A549 (cell line): ENCODE data around the gene HSP90AA1. TPM values are rescaled to one million over a fixed set of nuclear protein-coding genes. Genes with fewer than 3 reads are reported as not detected.
A peak's percentile ranks its signal among the peaks of the same experiment; 100 is the strongest.

Source experiments
- ATAC-seq, 2 experiments: fragments of 200-7000 bp in 1 of 2; fragments of >200 bp in 1 of 2; cut with Nextera tagmentation in 1 of 2; cut with Tn5 transposase in 1 of 2; 3 replicates each; pipeline versions ENCODE4 v1.8.0 to v1.9.1; 2018 to 2020; ENCODE audit warnings: mild to moderate bottlenecking in 1 of 2, moderate library complexity in 1 of 2
- CTCF ChIA-PET: fragments of 300-600 bp; sonication (Branson Sonifier 250); formaldehyde crosslinking; extraction: SDS; loops from one replicate; lab custom pipeline; 2021; ENCODE audit warnings: antibody characterized with exemption, inconsistent platforms; lab: Yijun Ruan, JAX
- POLR2A ChIA-PET: fragments of 350-600 bp; formaldehyde crosslinking; extraction: SDS; loops from one replicate; lab custom pipeline; 2021; ENCODE audit warnings: antibody characterized with exemption, inconsistent platforms; lab: Yijun Ruan, JAX
- DNase-seq, 2 experiments: peaks; one replicate each; pipeline versions ENCODE4 v3.0.0 to v3.0.0-alpha.2; 2011 to 2016; ENCODE audit warnings: low read depth in 1 of 2, low spot score in 1 of 2
- FAIRE-seq: peaks from 2 replicates; lab custom pipeline; 2011; peaks lifted over from hg19 to GRCh38; lab: Jason Lieb, UNC
- H3K27ac ChIP-seq, 2 experiments: fragments of >200 bp; sonication (Bioruptor Twin); formaldehyde crosslinking; 3 replicates each; pipeline ENCODE4 v1.5.1; 2016 to 2017
- H3K4me1 ChIP-seq: fragments of >200 bp; sonication (Bioruptor Twin); formaldehyde crosslinking; 3 replicates; pipeline ENCODE4 v1.6.1; 2016
- H3K4me2 ChIP-seq: fragments of >200 bp; sonication (Bioruptor Twin); formaldehyde crosslinking; 3 replicates; pipeline ENCODE4 v1.6.1; 2016
- H3K4me3 ChIP-seq: fragments of >200 bp; sonication (Bioruptor Twin); formaldehyde crosslinking; 3 replicates; pipeline ENCODE4 v1.5.1; 2016
- H3K9me3 ChIP-seq: fragments of >200 bp; sonication (Bioruptor Twin); formaldehyde crosslinking; 3 replicates; pipeline ENCODE4 v1.6.1; 2016
- CEBPB ChIP-seq, 2 experiments: fragments of >200 bp in 1 of 2; sonication (Bioruptor Twin) in 1 of 2; formaldehyde crosslinking in 1 of 2; IDR thresholded peaks; 2 replicates each; pipeline ENCODE4 v1.6.1; 2012 to 2016
- CHD2 ChIP-seq: fragments of 150-350 bp; IDR thresholded peaks from 2 replicates; pipeline ENCODE4 v1.6.1; 2014; ENCODE audit warnings: low read length; ENCODE audit not compliant: partially characterized antibody
- EP300 ChIP-seq, 2 experiments: fragments of >200 bp; sonication (Bioruptor Twin); formaldehyde crosslinking; IDR thresholded peaks; 2 replicates in 1 of 2; 3 replicates in 1 of 2; pipeline ENCODE4 v1.6.1; 2016 to 2017
- FOSL2 ChIP-seq, 2 experiments: fragments of 450-650 bp in 1 of 2; fragments of >200 bp in 1 of 2; sonication (Bioruptor Twin) in 1 of 2; formaldehyde crosslinking; IDR thresholded peaks; 2 replicates each; pipeline versions ENCODE4 v1.5.0 to v1.6.1; 2016 to 2020; ENCODE audit warnings: mild to moderate bottlenecking in 1 of 2, moderate library complexity in 1 of 2
- HOXA7 ChIP-seq: fragments of 250-450 bp; sonication (Bioruptor Pico); IDR thresholded peaks from 2 replicates; pipeline ENCODE4 v1.5.0; 2020; ENCODE audit warnings: mild to moderate bottlenecking, moderate library complexity
- HOXB5 ChIP-seq: fragments of 250-450 bp; sonication (Bioruptor Pico); IDR thresholded peaks from 2 replicates; pipeline ENCODE4 v1.5.0; 2020; ENCODE audit warnings: mild to moderate bottlenecking, moderate library complexity
- NR3C1 ChIP-seq: fragments of >200 bp; sonication (Bioruptor Twin); formaldehyde crosslinking; IDR thresholded peaks from 3 replicates; pipeline ENCODE4 v1.6.1; 2017
- POLR2A ChIP-seq: IDR thresholded peaks from 2 replicates; pipeline ENCODE4 v1.6.1; 2012; ENCODE audit warnings: mild to moderate bottlenecking, low read length
- RAD21 ChIP-seq, 2 experiments: fragments of >200 bp in 1 of 2; sonication (Bioruptor Twin) in 1 of 2; formaldehyde crosslinking in 1 of 2; IDR thresholded peaks in 1 of 2; conservative IDR thresholded peaks in 1 of 2; 2 replicates in 1 of 2; 3 replicates in 1 of 2; pipeline ENCODE4 v1.6.1; 2012 to 2018; ENCODE audit warnings: inconsistent platforms in 1 of 2
- RNF2 ChIP-seq: fragments of 200-600 bp; sonication (generic); IDR thresholded peaks from 2 replicates; pipeline ENCODE4 v1.6.1; 2016; ENCODE audit warnings: low read depth, mild to moderate bottlenecking, antibody characterized with exemption, moderate library complexity, borderline replicate concordance
- SMC3 ChIP-seq: fragments of >200 bp; sonication (Bioruptor Twin); formaldehyde crosslinking; IDR thresholded peaks from 3 replicates; pipeline ENCODE4 v1.6.1; 2018; ENCODE audit warnings: inconsistent platforms
- WGBS: methylation state at CpG from one replicate; pipeline ENCODE4 v1.1.6; 2017; ENCODE audit errors: missing lambda C conversion rate; 5-methylcytosine and 5-hydroxymethylcytosine counted together
- polyA plus RNA-seq, 4 experiments: library from polyadenylated mRNA; depleted of rRNA in 3 of 4; stranded (reverse); fragments of >200 nt; fragmentation: RNase III in 1 of 4; extraction: RNeasy Plus Mini Kit Qiagen cat#74134 plus additional on column Dnase treatment in 1 of 4; gene quantifications; 2 replicates in 3 of 4; 3 replicates in 1 of 4; pipeline ENCODE4 v1.2.3, GENCODE V29; 2011 to 2017
- TF ChIP-seq, protein P1 (sequence below): fragments of 450-650 bp; IDR thresholded peaks from 2 replicates; pipeline ENCODE4 v1.6.1; 2014; ENCODE audit warnings: antibody characterized with exemption
- TF ChIP-seq, protein P2 (sequence below): fragments of >200 bp; sonication (Bioruptor Twin); formaldehyde crosslinking; IDR thresholded peaks from 3 replicates; pipeline ENCODE4 v1.5.1; 2016

Gene HSP90AA1
- polyA plus RNA-seq, 2 of the 4 experiments (the other 2 are of a cell fraction), result 1,087 to 1,864 TPM

DNA sequence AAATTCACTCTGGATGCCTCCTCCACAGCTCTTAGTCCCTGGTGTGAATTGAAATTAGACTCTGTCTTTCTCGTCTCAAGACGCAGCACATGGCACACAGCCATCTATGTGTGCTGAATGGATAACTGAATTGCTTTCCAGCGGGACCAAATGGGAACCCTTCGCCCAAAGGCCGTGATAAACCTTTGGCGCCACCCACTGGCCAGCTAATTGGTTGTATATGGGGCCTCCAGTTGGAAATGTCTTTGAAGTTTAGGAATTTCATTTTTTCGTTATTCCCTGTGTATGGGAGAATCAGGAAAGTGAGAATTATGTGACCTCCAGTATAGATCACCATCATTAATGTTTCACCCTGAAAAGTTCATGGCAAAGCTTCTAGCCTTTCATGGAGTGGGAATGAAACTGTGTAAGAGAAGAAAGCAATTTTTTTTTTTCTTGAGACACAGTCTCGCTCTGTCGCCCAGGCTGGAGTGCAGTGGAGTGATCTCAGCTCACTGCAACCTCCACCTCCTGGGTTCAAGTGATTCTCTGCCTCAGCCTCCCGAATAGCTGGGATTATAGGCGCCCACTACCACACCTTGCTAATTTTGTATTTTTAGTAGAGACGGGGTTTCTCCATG, 9.8 kb upstream of the HSP90AA1 start:
- peak overlapping the region; percentile 31; the same call in 2 of the 3 replicates for H3K4me2 ChIP-seq

DNA sequence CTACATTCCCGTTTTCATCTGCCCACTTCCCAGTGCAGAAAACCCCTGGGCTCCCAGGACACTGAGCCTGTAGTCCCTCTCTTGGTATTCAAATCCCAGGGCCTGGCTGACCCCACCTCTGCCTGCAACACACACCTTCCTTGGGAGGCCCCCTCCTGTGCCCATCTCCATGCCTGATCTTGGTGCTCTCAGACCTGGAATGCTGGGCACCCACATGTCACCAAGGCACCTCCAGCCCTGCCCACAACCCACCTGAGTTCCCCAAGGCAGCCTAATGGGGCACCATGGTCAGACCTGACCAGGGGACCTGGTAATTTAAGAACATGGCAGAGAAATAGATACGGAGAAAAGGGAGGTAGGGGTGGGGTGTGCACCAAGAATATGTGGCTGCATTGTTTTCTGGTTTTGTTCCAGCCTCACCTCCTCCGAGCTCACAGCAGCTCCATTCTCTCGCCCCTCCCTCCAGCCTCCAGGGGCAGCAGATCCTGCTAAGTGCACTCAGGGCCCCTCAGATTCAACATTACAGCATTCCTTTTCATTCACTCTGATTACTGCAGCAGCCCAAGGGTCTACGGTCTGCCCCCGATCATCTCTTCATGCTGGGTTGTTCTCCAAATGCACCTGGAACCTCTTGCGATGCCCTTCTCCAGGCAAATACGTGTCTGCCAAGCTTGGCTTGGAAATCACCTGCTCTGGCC, 9.2 kb upstream of the HSP90AA1 start:
- H3K4me2 ChIP-seq, result peak overlapping the region; percentile 31; the same call in 2 of the 3 replicates
- DNase-seq (no peak), FAIRE-seq (no peak), ATAC-seq (peak; percentile 71 to 72; a peak in 5 of 6 replicates)
- H3K27ac ChIP-seq, result peak overlapping the region in 1 of 2 experiments; percentile 32; a peak in 2 of 6 replicates
- H3K4me1 ChIP-seq, result peaks cover 18% of the 10 kb centered on the region
- 74% methylated on average over 8 of the region's 8 CpGs for WGBS
- POLR2A ChIA-PET, result interaction anchor here (0.6 kb wide), 1 partner anchor 8 kb away, joined by 4 read pairs; no protein-coding TSS in a partner anchor
- no peak overlapping the region for H3K4me3 ChIP-seq
- CTCF ChIA-PET, result interaction anchor here (0.7 to 3.6 kb wide), 46 partner anchors 8 to 389 kb away, joined by 3 to 42 read pairs (median 5); partner anchors contain the start of gene DYNC1H1
- H3K9me3 ChIP-seq, result no peaks in the 10 kb centered on the region
- no peak for TF ChIP-seq HOXB5 (CRISPR knock-in tag)
- TF ChIP-seq POLR2A, result no peak
- TF ChIP-seq RNF2, result no peak
- TF ChIP-seq EP300 (IDR thresholded peaks at IDR 0.05), result no peak
- TF ChIP-seq NR3C1, result no peak
- no peak for TF ChIP-seq HOXA7 (CRISPR knock-in tag)
- no peak for TF ChIP-seq CHD2
- TF ChIP-seq, protein P1, sequence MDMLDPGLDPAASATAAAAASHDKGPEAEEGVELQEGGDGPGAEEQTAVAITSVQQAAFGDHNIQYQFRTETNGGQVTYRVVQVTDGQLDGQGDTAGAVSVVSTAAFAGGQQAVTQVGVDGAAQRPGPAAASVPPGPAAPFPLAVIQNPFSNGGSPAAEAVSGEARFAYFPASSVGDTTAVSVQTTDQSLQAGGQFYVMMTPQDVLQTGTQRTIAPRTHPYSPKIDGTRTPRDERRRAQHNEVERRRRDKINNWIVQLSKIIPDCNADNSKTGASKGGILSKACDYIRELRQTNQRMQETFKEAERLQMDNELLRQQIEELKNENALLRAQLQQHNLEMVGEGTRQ, result no peak
- TF ChIP-seq, all 56 proteins: peak for 0

More for the DNA sequence above, 9.8 kb upstream of the HSP90AA1 start:
- H3K4me3 ChIP-seq, result no peak overlapping the region
- FAIRE-seq, result no peak
- H3K4me1 ChIP-seq, result peaks cover 18% of the 10 kb centered on the region
- POLR2A ChIA-PET, result no interaction called here
- H3K9me3 ChIP-seq, result no peaks in the 10 kb centered on the region
- no peak for TF ChIP-seq HOXB5 (CRISPR knock-in tag)
- TF ChIP-seq RAD21 (conservative IDR thresholded peaks at IDR 0.05 in 1 of 2, IDR thresholded peaks at IDR 0.05 in 1 of 2), result peak; percentile 89 to 91
- TF ChIP-seq, protein P2, sequence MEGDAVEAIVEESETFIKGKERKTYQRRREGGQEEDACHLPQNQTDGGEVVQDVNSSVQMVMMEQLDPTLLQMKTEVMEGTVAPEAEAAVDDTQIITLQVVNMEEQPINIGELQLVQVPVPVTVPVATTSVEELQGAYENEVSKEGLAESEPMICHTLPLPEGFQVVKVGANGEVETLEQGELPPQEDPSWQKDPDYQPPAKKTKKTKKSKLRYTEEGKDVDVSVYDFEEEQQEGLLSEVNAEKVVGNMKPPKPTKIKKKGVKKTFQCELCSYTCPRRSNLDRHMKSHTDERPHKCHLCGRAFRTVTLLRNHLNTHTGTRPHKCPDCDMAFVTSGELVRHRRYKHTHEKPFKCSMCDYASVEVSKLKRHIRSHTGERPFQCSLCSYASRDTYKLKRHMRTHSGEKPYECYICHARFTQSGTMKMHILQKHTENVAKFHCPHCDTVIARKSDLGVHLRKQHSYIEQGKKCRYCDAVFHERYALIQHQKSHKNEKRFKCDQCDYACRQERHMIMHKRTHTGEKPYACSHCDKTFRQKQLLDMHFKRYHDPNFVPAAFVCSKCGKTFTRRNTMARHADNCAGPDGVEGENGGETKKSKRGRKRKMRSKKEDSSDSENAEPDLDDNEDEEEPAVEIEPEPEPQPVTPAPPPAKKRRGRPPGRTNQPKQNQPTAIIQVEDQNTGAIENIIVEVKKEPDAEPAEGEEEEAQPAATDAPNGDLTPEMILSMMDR, result peak; percentile 87
- no peak for TF ChIP-seq FOSL2 (IDR thresholded peaks at IDR 0.05)
- no peak for TF ChIP-seq FOSL2 (CRISPR knock-in tag; IDR thresholded peaks at IDR 0.05)
- TF ChIP-seq SMC3, result peak; percentile 82
- TF ChIP-seq CEBPB (IDR thresholded peaks at IDR 0.05), result no peak
- TF ChIP-seq, all 56 proteins: peak for 3
- 0 out of 6 replicates have a peak overlapping the region, but pooled peaks of 1 of the 2 experiments have one; percentile 8 for H3K27ac ChIP-seq
- ATAC-seq, result peak; percentile 82 to 92
- WGBS, result 28% methylated on average over 12 of the region's 12 CpGs
- DNase-seq, result peak; percentile 70 to 76
- CTCF ChIA-PET, result interaction anchor here (0.7 to 3.6 kb wide), 49 partner anchors 9 to 389 kb away, joined by 3 to 42 read pairs (median 4); partner anchors contain the start of gene DYNC1H1

DNA sequence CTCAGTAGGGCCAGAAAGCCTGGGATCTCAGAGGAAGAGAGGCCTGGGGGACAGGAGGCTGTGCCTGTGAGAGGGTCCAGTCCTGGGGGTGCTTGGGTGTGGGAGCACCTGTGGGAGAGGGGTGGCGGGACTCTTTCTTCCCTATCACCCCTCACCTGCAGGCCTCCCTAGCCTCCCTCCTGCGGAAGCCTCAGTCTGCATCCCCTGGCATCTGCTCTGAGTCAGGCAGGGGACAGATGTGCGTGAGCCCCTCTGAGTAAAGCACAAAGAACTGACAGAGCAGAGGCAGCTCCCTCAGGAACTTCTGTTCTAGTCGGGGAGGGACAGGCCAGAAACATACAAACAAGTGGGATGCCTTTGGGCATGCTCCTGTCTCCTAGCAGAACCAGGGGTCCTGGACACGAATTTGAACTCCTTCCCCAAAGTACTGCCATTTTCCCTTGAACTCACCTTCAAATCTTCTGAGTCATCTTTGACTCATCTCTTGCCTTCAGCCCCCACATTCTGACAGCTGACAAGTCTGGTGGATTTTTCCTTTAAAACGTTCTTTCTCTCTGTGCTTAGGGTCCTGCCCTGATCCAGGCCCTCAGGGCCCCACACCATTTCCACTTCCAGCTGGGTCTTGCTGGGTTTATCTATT, 8.5 kb upstream of the HSP90AA1 start:
- Histone ChIP-seq H3K4me3 (no peak overlapping the region), H3K4me1 (peaks cover 18% of the 10 kb centered on the region), H3K9me3 (no peaks in the 10 kb centered on the region), H3K4me2 (peak overlapping the region; percentile 31; the same call in 2 of the 3 replicates), H3K27ac (peak overlapping the region in 1 of 2 experiments; percentile 32; a peak in 2 of 6 replicates)
- ChIA-PET POLR2A (interaction anchor here (0.6 kb wide), 1 partner anchor 8 kb away, joined by 4 read pairs; no protein-coding TSS in a partner anchor), CTCF (interaction anchor here (0.9 to 3.6 kb wide), 23 partner anchors 11 to 388 kb away, joined by 3 to 42 read pairs (median 9); no protein-coding TSS in a partner anchor)
- ATAC-seq (no peak), DNase-seq (no peak), FAIRE-seq (no peak)
- TF ChIP-seq CHD2 (no peak), FOSL2 (IDR thresholded peaks at IDR 0.05) (peak; percentile 11; the same call in 1 of the 2 replicates), FOSL2 (CRISPR knock-in tag; IDR thresholded peaks at IDR 0.05) (no peak; the same call in 1 of the 2 replicates)
- WGBS, result 59% methylated on average over 6 of the region's 6 CpGs
